ENCODE measurements around the gene SIRT3. TPM values are rescaled to one million over a fixed set of nuclear protein-coding genes. Genes with fewer than 3 reads are reported as not detected.
"Not testable (repeated sequence)": the region's sequence is repeated elsewhere in the genome, so short reads cannot be mapped to it uniquely, and the experiment has no call there.

The SIRT3 gene
- total RNA-seq, 1 donor from 2014 or later: 18.5 TPM

GRCh38 chr11:199004-199581 is 37.0 kb downstream of the SIRT3 start:
- Mint-ChIP-seq H3K4me1 (ENCODE audit: low read depth) (peaks cover 13% of the 10 kb centered on the region), H3K27ac (ENCODE audit: unreplicated experiment) (no peak overlapping the region), H3K36me3 (ENCODE audit: low read depth) (peaks cover 10% of the 10 kb centered on the region), H3K9me3 (ENCODE audit: low read depth) (no peaks in the 10 kb centered on the region), H3K27me3 (ENCODE audit: low read depth) (no peaks in the 10 kb centered on the region), H3K4me3 (ENCODE audit: unreplicated experiment) (no peak overlapping the region)
- peak; percentile 79 for DNase-seq (ENCODE audit: low spot score)
- no peak for TF ChIP-seq CTCF (IDR thresholded peaks at IDR 0.05)

- DNase-seq (ENCODE audit: low spot score): peak; percentile 70
- peaks cover 5% of the 10 kb centered on the region for H3K4me1 Mint-ChIP-seq (ENCODE audit: low read depth)
- H3K27ac Mint-ChIP-seq (ENCODE audit: unreplicated experiment): no peak overlapping the region
- H3K4me3 Mint-ChIP-seq (ENCODE audit: unreplicated experiment): no peak overlapping the region
- no peak for TF ChIP-seq CTCF (IDR thresholded peaks at IDR 0.05)
- no peaks in the 10 kb centered on the region for H3K9me3 Mint-ChIP-seq (ENCODE audit: low read depth)
- H3K36me3 Mint-ChIP-seq (ENCODE audit: low read depth): peaks cover 5% of the 10 kb centered on the region
- no peaks in the 10 kb centered on the region for H3K27me3 Mint-ChIP-seq (ENCODE audit: low read depth)
Observed at GRCh38 chr11:198236-198806, 37.8 kb downstream of the SIRT3 start.

- no peak for DNase-seq (ENCODE audit: low spot score)
- Mint-ChIP-seq H3K9me3 (ENCODE audit: low read depth) (no peaks in the 10 kb centered on the region), H3K4me3 (ENCODE audit: unreplicated experiment) (no peak overlapping the region), H3K27me3 (ENCODE audit: low read depth) (no peaks in the 10 kb centered on the region), H3K27ac (ENCODE audit: unreplicated experiment) (no peak overlapping the region), H3K36me3 (ENCODE audit: low read depth) (peaks cover 5% of the 10 kb centered on the region), H3K4me1 (ENCODE audit: low read depth) (peaks cover under 1% of the 10 kb centered on the region)
- TF ChIP-seq CTCF (IDR thresholded peaks at IDR 0.05): no peak
Observed at GRCh38 chr11:197741-198235, 38.4 kb downstream of the SIRT3 start.

- H3K27me3 Mint-ChIP-seq (ENCODE audit: low read depth): no peaks in the 10 kb centered on the region
- no peaks in the 10 kb centered on the region for H3K4me1 Mint-ChIP-seq (ENCODE audit: low read depth)
- H3K27ac Mint-ChIP-seq (ENCODE audit: unreplicated experiment): no peak overlapping the region
- H3K36me3 Mint-ChIP-seq (ENCODE audit: low read depth): peaks cover 3% of the 10 kb centered on the region
- peak; percentile 72 for DNase-seq (ENCODE audit: low spot score)
- no peak overlapping the region for H3K4me3 Mint-ChIP-seq (ENCODE audit: unreplicated experiment)
- no peaks in the 10 kb centered on the region for H3K9me3 Mint-ChIP-seq (ENCODE audit: low read depth)
- no peak for TF ChIP-seq CTCF (IDR thresholded peaks at IDR 0.05)
Observed at GRCh38 chr11:196786-197731, 39.1 kb downstream of the SIRT3 start.

- H3K9me3 Mint-ChIP-seq (ENCODE audit: low read depth); H3K4me3 Mint-ChIP-seq (ENCODE audit: unreplicated experiment); H3K27ac Mint-ChIP-seq (ENCODE audit: unreplicated experiment); H3K27me3 Mint-ChIP-seq (ENCODE audit: low read depth); H3K36me3 Mint-ChIP-seq (ENCODE audit: low read depth); H3K4me1 Mint-ChIP-seq (ENCODE audit: low read depth): not testable (repeated sequence)
- peak; percentile 44 for DNase-seq (ENCODE audit: low spot score)
Observed at GRCh38 chr11:193481-193880, 42.7 kb downstream of the SIRT3 start.

- H3K27ac Mint-ChIP-seq (ENCODE audit: unreplicated experiment); H3K4me1 Mint-ChIP-seq (ENCODE audit: low read depth); H3K27me3 Mint-ChIP-seq (ENCODE audit: low read depth); H3K4me3 Mint-ChIP-seq (ENCODE audit: unreplicated experiment); DNase-seq (ENCODE audit: low spot score); H3K36me3 Mint-ChIP-seq (ENCODE audit: low read depth); H3K9me3 Mint-ChIP-seq (ENCODE audit: low read depth): not testable (repeated sequence)
Observed at GRCh38 chr11:192674-193128, 43.4 kb downstream of the SIRT3 start, which contains the start of gene SCGB1C1. SCGB1C1 (plus strand) TSS chr11:193078; CDS start chr11:193100, 22 bp downstream.
